Measurements from ENCODE around the gene ADAM29. TPM values are rescaled to one million over a fixed set of nuclear protein-coding genes. Genes with fewer than 3 reads are reported as not detected.

ADAM29 gene
- total and polyA plus RNA-seq, 2 of the 4 experiments (the other 2 are of a cell fraction) = not detected

- Histone ChIP-seq H4K91ac (ENCODE audit: insufficient read depth, low read depth, low read length) (no peak overlapping the region), H3K23ac (ENCODE audit: low read depth, low read length) (no peak overlapping the region), H3K4me2 (ENCODE audit: low read depth, low read length) (no peak overlapping the region), H2BK5ac (ENCODE audit: low read depth, low read length, poor library complexity, severe bottlenecking) (no peak overlapping the region), H3K9ac (ENCODE audit: low read depth, low read length) (no peak overlapping the region), H4K5ac (ENCODE audit: low read depth, low read length) (no peak overlapping the region), H3K18ac (ENCODE audit: low read depth, low read length) (no peak overlapping the region), H3K4ac (ENCODE audit: low read depth, low read length) (no peak overlapping the region), H2BK20ac (ENCODE audit: low read depth, low read length) (no peak overlapping the region), H2AFZ (replicated peaks; ENCODE audit: low read length, poor library complexity) (no peak overlapping the region), H2BK120ac (ENCODE audit: low read depth, low read length) (no peak overlapping the region), H3K9me1 (ENCODE audit: insufficient read depth, low read length) (no peaks in the 10 kb centered on the region), H4K8ac (ENCODE audit: low read depth in 2 of 2, low read length in 2 of 2) (no peak overlapping the region), H3K27ac (ENCODE audit: insufficient read depth, low read length) (no peak overlapping the region), H4K20me1 (ENCODE audit: insufficient read depth, low read length) (no peaks in the 10 kb centered on the region), H3K56ac (ENCODE audit: extremely low read depth, insufficient read depth, low read length) (no peak overlapping the region), H3K4me1 (ENCODE audit: control insufficient read depth, insufficient read depth, low read length) (no peaks in the 10 kb centered on the region), H2AK5ac (ENCODE audit: low read depth, low read length) (no peak overlapping the region), H3K27me3 (ENCODE audit: control insufficient read depth, insufficient read depth, low read length) (no peaks in the 10 kb centered on the region), H2BK15ac (ENCODE audit: low read depth, low read length) (no peak overlapping the region), H3K4me3 (ENCODE audit: insufficient read depth, low read depth, low read length) (no peak overlapping the region), H3K79me1 (ENCODE audit: low read depth in 1 of 2, low read length in 2 of 2) (no peaks in the 10 kb centered on the region), H3K36me3 (ENCODE audit: control insufficient read depth, insufficient read depth, low read length) (no peaks in the 10 kb centered on the region), H3K14ac (replicated peaks; ENCODE audit: low read depth, low read length) (no peak overlapping the region), H3K9me3 (ENCODE audit: control insufficient read depth, insufficient read depth, low read length) (peaks cover 5% of the 10 kb centered on the region), H2AK9ac (replicated peaks; ENCODE audit: low read depth, low read length, poor library complexity) (no peak overlapping the region)
- ChIA-PET POLR2A (ENCODE audit: unreplicated experiment) (no interaction called here), CTCF (no interaction called here)
- dilution Hi-C loops (cut with HindIII; ENCODE audit: low sequenced_read_pairs, unreplicated experiment) = no loop called here
- intact Hi-C loops (cut with micrococcal nuclease) = no loop called here
- in situ Hi-C loops (cut with MboI; ENCODE audit: low sequenced_read_pairs) = no loop called here
- no peak for ATAC-seq (ENCODE audit: low read depth)
- no TSS peak for BruUV-seq (replicated peaks)
- WGBS, 2 experiments (ENCODE audit: extremely low coverage in 2 of 2, insufficient read length in 1 of 2) = no CpG with 5 or more reads among the region's 1 CpG
- DNase-seq = no peak
- TF ChIP-seq FOS (IDR thresholded peaks at IDR 0.05; ENCODE audit: low read depth, low read length) = no peak
- TF ChIP-seq RAD21 (IDR thresholded peaks at IDR 0.05; ENCODE audit: low read length) = no peak
- no peak for TF ChIP-seq POLR2A (IDR thresholded peaks at IDR 0.05; ENCODE audit: low read depth, low read length)
- no peak for TF ChIP-seq BHLHE40 (IDR thresholded peaks at IDR 0.05; ENCODE audit: low read depth, low read length)
These were observed 43.3 kb upstream of the ADAM29 start for GRCh38 chr4:174874898-174875297.
